ENCODE measurements around the gene NR4A1.

DNA sequence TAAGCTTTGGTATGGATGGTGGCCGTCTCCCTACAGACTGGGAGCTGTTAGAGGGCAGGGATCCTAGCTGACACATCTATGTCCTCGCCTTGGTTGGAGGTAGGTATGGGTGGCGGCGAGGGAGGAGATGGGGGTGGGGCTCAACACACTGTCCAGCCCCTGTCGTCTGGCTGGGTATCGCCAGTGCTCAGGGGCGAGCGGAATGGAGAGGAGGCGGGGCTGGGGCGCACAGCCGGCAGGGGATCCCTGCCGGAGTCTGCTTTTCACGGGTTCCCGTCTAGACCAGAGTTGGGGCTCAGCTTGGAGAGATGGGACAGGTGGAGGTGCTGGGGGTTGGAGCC lies 28.4 kb upstream of the NR4A1 start:
- TF ChIP-seq, protein P1, sequence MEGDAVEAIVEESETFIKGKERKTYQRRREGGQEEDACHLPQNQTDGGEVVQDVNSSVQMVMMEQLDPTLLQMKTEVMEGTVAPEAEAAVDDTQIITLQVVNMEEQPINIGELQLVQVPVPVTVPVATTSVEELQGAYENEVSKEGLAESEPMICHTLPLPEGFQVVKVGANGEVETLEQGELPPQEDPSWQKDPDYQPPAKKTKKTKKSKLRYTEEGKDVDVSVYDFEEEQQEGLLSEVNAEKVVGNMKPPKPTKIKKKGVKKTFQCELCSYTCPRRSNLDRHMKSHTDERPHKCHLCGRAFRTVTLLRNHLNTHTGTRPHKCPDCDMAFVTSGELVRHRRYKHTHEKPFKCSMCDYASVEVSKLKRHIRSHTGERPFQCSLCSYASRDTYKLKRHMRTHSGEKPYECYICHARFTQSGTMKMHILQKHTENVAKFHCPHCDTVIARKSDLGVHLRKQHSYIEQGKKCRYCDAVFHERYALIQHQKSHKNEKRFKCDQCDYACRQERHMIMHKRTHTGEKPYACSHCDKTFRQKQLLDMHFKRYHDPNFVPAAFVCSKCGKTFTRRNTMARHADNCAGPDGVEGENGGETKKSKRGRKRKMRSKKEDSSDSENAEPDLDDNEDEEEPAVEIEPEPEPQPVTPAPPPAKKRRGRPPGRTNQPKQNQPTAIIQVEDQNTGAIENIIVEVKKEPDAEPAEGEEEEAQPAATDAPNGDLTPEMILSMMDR (IDR thresholded peaks at IDR 0.05; ENCODE audit: poor library complexity, severe bottlenecking), result no peak
- TF ChIP-seq EZH2 (IDR thresholded peaks at IDR 0.05; ENCODE audit: borderline replicate concordance, insufficient read depth, low read length, poor library complexity, severe bottlenecking), result no peak

All from neural cell (in vitro differentiated cells).